Fibroblast of lung (primary cell): ENCODE data around the gene TBATA. TPM values are rescaled to one million over a fixed set of nuclear protein-coding genes. Genes with fewer than 3 reads are reported as not detected.

ENCODE experiments used
- DNase-seq, 2 donors: peaks; one replicate each; pipeline versions ENCODE4 v3.0.0 to v3.0.0-alpha.2; 2010; ENCODE audit warnings: low read depth in 2 of 2
- H2AFZ ChIP-seq: 2 replicates; pipeline ENCODE4 v1.5.1; 2012; ENCODE audit warnings: low read length, control low read depth, inconsistent platforms
- H3K27ac ChIP-seq: 2 replicates; pipeline ENCODE4 v1.5.1; 2011; ENCODE audit warnings: low read length, control low read depth; ENCODE audit not compliant: insufficient read depth
- H3K27me3 ChIP-seq: 2 replicates; pipeline ENCODE4 v1.5.1; 2011; ENCODE audit warnings: mild to moderate bottlenecking, low read length; ENCODE audit not compliant: control insufficient read depth, insufficient read depth
- H3K36me3 ChIP-seq: 2 replicates; pipeline ENCODE4 v1.5.1; 2011; ENCODE audit warnings: low read length; ENCODE audit not compliant: control insufficient read depth, insufficient read depth
- H3K4me1 ChIP-seq: 2 replicates; pipeline ENCODE4 v1.5.1; 2011; ENCODE audit warnings: low read length; ENCODE audit not compliant: control insufficient read depth, insufficient read depth; ENCODE audit errors: extremely low read depth
- H3K4me2 ChIP-seq: 2 replicates; pipeline ENCODE4 v1.5.1; 2011; ENCODE audit warnings: low read length, control low read depth; ENCODE audit not compliant: insufficient read depth; ENCODE audit errors: extremely low read depth
- H3K4me3 ChIP-seq, 4 experiments: fragments of 200-600 bp in 1 of 4; sonication (generic) in 1 of 4; replicated peaks in 1 of 4; 2 replicates each; pipeline ENCODE4 v1.5.1; 2011 to 2016; ENCODE audit warnings: low read length in 4 of 4, low read depth in 3 of 4, mild to moderate bottlenecking in 3 of 4, control low read depth in 2 of 4, inconsistent platforms in 1 of 4, mixed read lengths in 1 of 4; ENCODE audit not compliant: insufficient read depth in 1 of 4; ENCODE audit errors: control extremely low read depth in 1 of 4
- H3K79me2 ChIP-seq: 2 replicates; pipeline ENCODE4 v1.5.1; 2012; ENCODE audit warnings: mild to moderate bottlenecking, low read length, inconsistent platforms; ENCODE audit not compliant: control insufficient read depth, insufficient read depth
- H3K9ac ChIP-seq: 2 replicates; pipeline ENCODE4 v1.5.1; 2011; ENCODE audit warnings: mild to moderate bottlenecking, low read length, control low read depth; ENCODE audit not compliant: insufficient read depth
- H3K9me3 ChIP-seq: 2 replicates; pipeline ENCODE4 v1.5.1; 2012; ENCODE audit warnings: low read depth, low read length; ENCODE audit not compliant: control insufficient read depth, insufficient read depth
- H4K20me1 ChIP-seq: 2 replicates; pipeline ENCODE4 v1.5.1; 2011; ENCODE audit warnings: low read length; ENCODE audit not compliant: control insufficient read depth, insufficient read depth; ENCODE audit errors: extremely low read depth
- EZH2 ChIP-seq: IDR thresholded peaks from 2 replicates; pipeline ENCODE4 v1.5.1; 2012; ENCODE audit warnings: low read length, control low read depth, mild to moderate bottlenecking; ENCODE audit errors: missing control alignments
- polyA plus RNA-seq, 2 donors: library from polyadenylated mRNA; depleted of rRNA in 1 of 2; stranded (reverse) in 1 of 2; unstranded in 1 of 2; fragments of >200 nt; gene quantifications; 2 replicates each; pipeline ENCODE4 v1.2.1, GENCODE V29; 2011 to 2012; ENCODE audit warnings: missing spikeins in 1 of 2
- total RNA-seq: library from RNA; depleted of rRNA; stranded (reverse); fragments of >200 nt; gene quantifications from 2 replicates; pipeline ENCODE4 v1.2.1, GENCODE V29; 2014
- TF ChIP-seq, protein P1 (sequence below), 2 donors: IDR thresholded peaks in 1 of 2; conservative IDR thresholded peaks in 1 of 2; 1 replicate in 1 of 2; 2 replicates in 1 of 2; pipeline ENCODE4 v1.5.1; 2011 to 2012; ENCODE audit warnings: low read length in 2 of 2, control low read depth in 1 of 2, inconsistent platforms in 1 of 2, low read depth in 1 of 2, mild to moderate bottlenecking in 1 of 2

TBATA gene
- total and polyA plus RNA-seq, 2 donors (not counting 1 experiment from before 2014, with no cell fraction given): not detected

DNA sequence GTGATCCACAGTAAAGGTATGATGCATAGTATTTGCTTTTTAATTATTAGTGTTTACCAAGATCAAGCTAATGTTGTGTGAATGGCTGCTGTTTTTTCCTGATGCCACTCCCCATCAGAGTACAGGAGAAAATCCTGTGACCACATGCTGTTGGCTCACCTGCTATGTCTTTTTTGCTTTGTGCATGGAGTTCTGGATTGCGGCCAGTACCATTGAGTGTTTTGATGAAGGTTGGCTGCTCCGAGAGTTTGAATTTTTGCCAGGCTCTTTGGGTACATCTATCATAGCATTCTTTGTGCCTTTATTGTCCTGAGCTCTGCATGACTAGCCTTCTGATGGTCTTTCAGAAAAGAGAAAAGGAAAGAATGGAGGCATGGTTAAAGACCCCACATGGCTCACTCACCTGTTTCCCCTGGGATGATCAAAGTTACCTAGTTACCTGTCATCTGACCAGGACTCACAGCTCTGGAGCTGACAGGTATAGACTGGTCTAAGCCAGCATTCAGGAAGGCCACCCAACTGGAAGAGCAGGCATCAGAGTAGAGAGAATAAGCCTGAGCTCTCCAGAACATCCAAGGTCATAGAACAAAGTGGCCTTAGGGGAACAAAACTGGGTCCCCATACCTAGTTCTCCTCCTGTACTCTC is 18.7 kb upstream of the TBATA start:
- Histone ChIP-seq H3K79me2 (no peaks in the 10 kb centered on the region), H3K27me3 (peaks cover 15% of the 10 kb centered on the region), H3K9me3 (no peaks in the 10 kb centered on the region), H3K4me2 (no peak overlapping the region), H3K27ac (no peak overlapping the region), H3K4me1 (no peaks in the 10 kb centered on the region), H4K20me1 (no peaks in the 10 kb centered on the region), H3K36me3 (no peaks in the 10 kb centered on the region), H3K4me3 (no peak overlapping the region), H2AFZ (no peak overlapping the region), H3K9ac (no peak overlapping the region)
- TF ChIP-seq, protein P1, sequence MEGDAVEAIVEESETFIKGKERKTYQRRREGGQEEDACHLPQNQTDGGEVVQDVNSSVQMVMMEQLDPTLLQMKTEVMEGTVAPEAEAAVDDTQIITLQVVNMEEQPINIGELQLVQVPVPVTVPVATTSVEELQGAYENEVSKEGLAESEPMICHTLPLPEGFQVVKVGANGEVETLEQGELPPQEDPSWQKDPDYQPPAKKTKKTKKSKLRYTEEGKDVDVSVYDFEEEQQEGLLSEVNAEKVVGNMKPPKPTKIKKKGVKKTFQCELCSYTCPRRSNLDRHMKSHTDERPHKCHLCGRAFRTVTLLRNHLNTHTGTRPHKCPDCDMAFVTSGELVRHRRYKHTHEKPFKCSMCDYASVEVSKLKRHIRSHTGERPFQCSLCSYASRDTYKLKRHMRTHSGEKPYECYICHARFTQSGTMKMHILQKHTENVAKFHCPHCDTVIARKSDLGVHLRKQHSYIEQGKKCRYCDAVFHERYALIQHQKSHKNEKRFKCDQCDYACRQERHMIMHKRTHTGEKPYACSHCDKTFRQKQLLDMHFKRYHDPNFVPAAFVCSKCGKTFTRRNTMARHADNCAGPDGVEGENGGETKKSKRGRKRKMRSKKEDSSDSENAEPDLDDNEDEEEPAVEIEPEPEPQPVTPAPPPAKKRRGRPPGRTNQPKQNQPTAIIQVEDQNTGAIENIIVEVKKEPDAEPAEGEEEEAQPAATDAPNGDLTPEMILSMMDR (conservative IDR thresholded peaks at IDR 0.05 in 1 of 2, IDR thresholded peaks at IDR 0.05 in 1 of 2; ENCODE audit: low read depth in 1 of 2, low read length in 2 of 2): no peak
- no peak for TF ChIP-seq EZH2
- peak in 1 of 2 donors; percentile 39 for DNase-seq

DNA sequence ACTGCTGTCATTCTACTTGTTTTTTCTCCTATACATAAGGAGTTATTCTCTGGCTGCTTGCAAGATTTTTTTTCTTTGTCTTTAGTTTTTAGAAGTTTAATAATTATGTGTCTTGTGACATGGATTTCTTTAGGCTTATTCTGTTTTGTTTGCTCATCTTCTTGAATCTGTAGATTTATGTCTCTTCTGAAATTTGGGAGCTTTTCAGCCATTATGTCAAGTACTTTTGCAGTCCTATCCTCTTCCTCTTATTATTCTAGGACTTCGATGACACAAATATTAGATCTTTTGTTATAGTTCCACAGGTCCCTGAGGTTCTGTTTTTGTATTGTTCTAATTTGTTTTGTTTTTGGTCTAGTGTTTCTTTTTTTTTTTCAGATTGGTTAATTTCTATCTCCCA is 16.7 kb upstream of the TBATA start:
- Histone ChIP-seq H4K20me1 (no peaks in the 10 kb centered on the region), H3K36me3 (no peaks in the 10 kb centered on the region), H3K27me3 (peaks cover 12% of the 10 kb centered on the region), H3K9me3 (no peaks in the 10 kb centered on the region), H3K9ac (no peak overlapping the region), H3K79me2 (no peaks in the 10 kb centered on the region), H2AFZ (no peak overlapping the region), H3K4me1 (no peaks in the 10 kb centered on the region), H3K27ac (no peak overlapping the region), H3K4me2 (no peak overlapping the region), H3K4me3 (no peak overlapping the region)
- DNase-seq: no peak
- TF ChIP-seq EZH2: no peak
- TF ChIP-seq, protein P1 (conservative IDR thresholded peaks at IDR 0.05 in 1 of 2, IDR thresholded peaks at IDR 0.05 in 1 of 2; ENCODE audit: low read depth in 1 of 2, low read length in 2 of 2): no peak

DNA sequence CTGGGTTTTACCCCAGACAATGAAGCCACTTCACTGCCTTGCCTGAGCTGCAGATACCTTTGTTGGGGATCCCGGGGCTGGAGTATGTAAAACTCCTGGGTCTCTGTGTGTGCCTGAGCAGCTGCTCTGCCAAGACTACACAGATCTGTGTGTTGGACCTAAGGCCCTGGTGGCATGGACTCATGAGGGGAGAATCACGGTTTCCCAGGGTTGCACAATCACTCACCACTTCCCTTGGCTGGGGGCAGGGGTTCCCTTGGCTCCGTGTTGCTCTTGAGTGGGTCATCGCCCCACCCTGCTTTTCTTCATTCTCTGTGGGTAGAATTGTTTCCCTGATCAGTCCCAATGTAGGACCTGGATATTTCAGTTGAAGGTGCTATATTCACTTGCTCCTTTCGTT is 13.9 kb upstream of the TBATA start:
- no peaks in the 10 kb centered on the region for H3K36me3 ChIP-seq
- no peak overlapping the region for H3K9ac ChIP-seq
- TF ChIP-seq, protein P1 (conservative IDR thresholded peaks at IDR 0.05 in 1 of 2, IDR thresholded peaks at IDR 0.05 in 1 of 2; ENCODE audit: low read depth in 1 of 2, low read length in 2 of 2): no peak
- no peak for TF ChIP-seq EZH2
- H3K9me3 ChIP-seq: no peaks in the 10 kb centered on the region
- H2AFZ ChIP-seq: no peak overlapping the region
- no peak overlapping the region for H3K4me3 ChIP-seq
- H4K20me1 ChIP-seq: no peaks in the 10 kb centered on the region
- H3K4me1 ChIP-seq: no peaks in the 10 kb centered on the region
- DNase-seq: peak in 1 of 2 donors; percentile 35
- no peaks in the 10 kb centered on the region for H3K79me2 ChIP-seq
- peaks cover 18% of the 10 kb centered on the region for H3K27me3 ChIP-seq
- no peak overlapping the region for H3K4me2 ChIP-seq
- no peak overlapping the region for H3K27ac ChIP-seq
